Activated naive CD8-positive, alpha-beta T cell treated with anti-CD3 and anti-CD28 coated beads for 36 hours (primary cell): ENCODE data around the gene DEPDC1B. TPM values are rescaled to one million over a fixed set of nuclear protein-coding genes. Genes with fewer than 3 reads are reported as not detected.
"Not testable (repeated sequence)": the region's sequence is repeated elsewhere in the genome, so short reads cannot be mapped to it uniquely, and the experiment has no call there.

ENCODE experiments used
- DNase-seq: peaks from one replicate; pipeline ENCODE4 v3.0.0; 2021
- H3K27ac Mint-ChIP-seq: one replicate; pipeline ENCODE4 v1.8.0; 2022; ENCODE audit warnings: mild to moderate bottlenecking, moderate library complexity, mixed read lengths
- H3K27me3 Mint-ChIP-seq: one replicate; pipeline ENCODE4 v1.8.0; 2022; ENCODE audit warnings: mild to moderate bottlenecking, mixed read lengths
- H3K36me3 Mint-ChIP-seq: one replicate; pipeline ENCODE4 v1.8.0; 2021; ENCODE audit warnings: mild to moderate bottlenecking, mixed read lengths
- H3K4me1 Mint-ChIP-seq: one replicate; pipeline ENCODE4 v1.8.0; 2021; ENCODE audit warnings: mixed read lengths
- H3K4me3 Mint-ChIP-seq: one replicate; pipeline ENCODE4 v1.8.0; 2022; ENCODE audit warnings: mild to moderate bottlenecking, moderate library complexity, mixed read lengths
- H3K9me3 Mint-ChIP-seq: one replicate; pipeline ENCODE4 v1.8.0; 2022; ENCODE audit warnings: mixed read lengths
- total RNA-seq, 2 experiments: library from RNA; stranded (reverse); gene quantifications; one replicate each; pipeline ENCODE4 v1.2.3, GENCODE V29; 2021

Gene DEPDC1B
- total RNA-seq, 2 experiments from 2014 or later, result 23.6 to 25.5 TPM

GRCh38 chr5:60711892-60712291 lies 11.9 kb upstream of the DEPDC1B start:
- H3K27ac Mint-ChIP-seq, H3K36me3 Mint-ChIP-seq, DNase-seq, H3K4me1 Mint-ChIP-seq, H3K4me3 Mint-ChIP-seq: not testable (repeated sequence)
- Mint-ChIP-seq H3K27me3 (peaks cover 18% of the 10 kb centered on the region), H3K9me3 (peaks cover 10% of the 10 kb centered on the region)

DNA sequence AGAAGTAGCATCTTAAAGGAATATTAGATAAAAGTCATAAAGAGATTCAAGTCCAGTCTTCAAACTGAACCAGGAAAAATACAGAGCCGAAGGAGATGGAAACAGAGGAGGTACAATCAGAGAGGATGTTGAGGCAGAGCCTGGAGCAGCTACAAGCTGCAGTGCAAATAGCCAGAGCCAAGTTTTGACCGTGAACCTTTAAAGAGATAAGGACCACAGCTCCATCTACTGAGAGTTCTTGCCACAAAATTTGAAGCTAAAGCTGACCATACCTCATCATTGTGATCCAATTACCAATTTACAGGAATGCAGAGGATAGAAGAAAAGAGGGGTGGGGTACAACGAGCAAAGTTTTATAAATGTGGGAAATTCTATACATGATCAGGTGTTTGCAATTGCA lies 10.4 kb upstream of the DEPDC1B start:
- no peak overlapping the region for H3K27ac Mint-ChIP-seq
- H3K36me3 Mint-ChIP-seq, result peaks cover 3% of the 10 kb centered on the region
- H3K9me3 Mint-ChIP-seq, result peaks cover 10% of the 10 kb centered on the region
- no peaks in the 10 kb centered on the region for H3K4me1 Mint-ChIP-seq
- DNase-seq, result no peak
- H3K27me3 Mint-ChIP-seq, result peaks cover 8% of the 10 kb centered on the region
- H3K4me3 Mint-ChIP-seq, result no peak overlapping the region

GRCh38 chr5:60705144-60705543 lies 5.2 kb upstream of the DEPDC1B start:
- Mint-ChIP-seq H3K9me3 (no peaks in the 10 kb centered on the region), H3K36me3 (no peaks in the 10 kb centered on the region), H3K4me1 (peaks cover 14% of the 10 kb centered on the region), H3K27me3 (peaks cover 9% of the 10 kb centered on the region), H3K4me3 (no peak overlapping the region), H3K27ac (no peak overlapping the region)
- DNase-seq, result no peak

DNA sequence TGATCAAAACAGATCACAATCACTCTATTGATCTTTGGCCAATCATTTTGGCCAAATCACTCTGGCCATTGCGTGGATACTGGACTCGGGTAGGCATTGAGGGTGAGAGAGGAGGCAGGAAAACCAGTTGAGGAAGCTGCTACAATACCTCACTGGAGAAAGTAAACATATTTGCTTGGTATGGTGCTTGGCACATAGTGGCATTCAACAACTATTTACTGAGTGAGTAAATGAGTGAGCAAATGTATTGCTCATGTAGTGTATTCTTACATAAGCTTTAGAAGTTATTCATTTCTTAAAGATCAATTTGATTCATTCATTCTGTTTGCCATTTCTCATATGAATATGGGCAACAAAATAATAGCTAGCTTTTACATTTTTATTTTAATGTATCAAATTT lies 4.0 kb upstream of the DEPDC1B start:
- Mint-ChIP-seq H3K27me3 (peaks cover 11% of the 10 kb centered on the region), H3K27ac (no peak overlapping the region), H3K9me3 (no peaks in the 10 kb centered on the region), H3K36me3 (no peaks in the 10 kb centered on the region), H3K4me3 (no peak overlapping the region), H3K4me1 (peaks cover 16% of the 10 kb centered on the region)
- DNase-seq, result no peak

DNA sequence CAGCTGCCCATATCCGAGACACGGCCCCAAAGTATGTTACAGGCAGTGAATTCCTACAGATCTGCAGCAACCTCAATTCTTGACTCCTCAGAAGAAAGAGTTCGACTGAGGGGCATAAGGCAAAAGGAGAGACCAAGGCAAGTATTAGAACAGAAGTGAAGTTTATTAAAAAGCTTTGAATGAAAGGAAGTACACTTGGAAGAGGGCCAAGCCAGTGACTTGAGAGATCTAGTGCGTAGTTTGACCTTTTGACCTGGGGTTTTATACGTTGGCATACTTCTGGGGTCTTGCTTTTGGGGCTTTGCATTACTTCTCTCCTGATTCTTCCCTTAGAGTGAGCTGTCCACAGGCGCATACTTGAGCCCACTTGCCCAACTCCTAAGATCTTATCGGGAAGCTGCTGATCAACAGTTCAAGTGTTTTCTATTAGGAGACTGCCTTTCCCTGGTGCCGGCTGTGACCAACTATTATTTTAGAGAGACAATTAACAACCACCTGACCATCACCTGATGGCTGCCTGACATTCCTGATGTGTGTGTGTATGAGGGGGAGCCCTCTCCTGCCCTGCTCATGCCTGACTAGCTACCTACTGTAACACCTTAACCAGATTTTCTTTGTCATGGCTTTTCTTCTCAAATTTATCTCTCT lies 1.5 kb upstream of the DEPDC1B start:
- no peaks in the 10 kb centered on the region for H3K9me3 Mint-ChIP-seq
- H3K4me3 Mint-ChIP-seq, result no peak overlapping the region
- peaks cover 21% of the 10 kb centered on the region for H3K27me3 Mint-ChIP-seq
- H3K4me1 Mint-ChIP-seq, result peaks cover 25% of the 10 kb centered on the region
- no peak for DNase-seq
- no peaks in the 10 kb centered on the region for H3K36me3 Mint-ChIP-seq
- no peak overlapping the region for H3K27ac Mint-ChIP-seq

DNA sequence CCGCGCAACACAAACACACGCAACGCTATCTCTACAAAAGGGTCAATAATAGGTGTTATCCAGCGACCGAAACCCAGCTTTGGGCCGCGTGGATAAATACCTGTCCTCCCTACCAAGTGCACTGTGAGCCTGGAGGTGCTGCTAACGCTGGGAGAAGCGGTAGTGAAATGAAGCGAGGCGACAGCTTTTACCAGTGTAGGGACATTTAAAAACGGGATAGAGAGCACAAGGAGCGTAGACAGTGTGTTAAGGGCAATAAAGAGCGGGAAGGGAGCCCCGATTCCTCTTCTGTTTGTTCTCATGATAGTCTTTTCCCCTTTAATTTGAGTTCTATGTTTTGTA lies 421 bp upstream of the DEPDC1B start:
- peaks cover 21% of the 10 kb centered on the region for H3K27me3 Mint-ChIP-seq
- peaks cover 25% of the 10 kb centered on the region for H3K4me1 Mint-ChIP-seq
- peak overlapping the region; percentile 86 for H3K4me3 Mint-ChIP-seq
- peaks cover under 1% of the 10 kb centered on the region for H3K36me3 Mint-ChIP-seq
- H3K27ac Mint-ChIP-seq, result peak overlapping the region; percentile 84
- H3K9me3 Mint-ChIP-seq, result no peaks in the 10 kb centered on the region
- DNase-seq, result no peak

GRCh38 chr5:60699288-60699608 lies 718 bp downstream of the DEPDC1B start:
- H3K27me3 Mint-ChIP-seq, result peaks cover 21% of the 10 kb centered on the region
- peaks cover 25% of the 10 kb centered on the region for H3K4me1 Mint-ChIP-seq
- H3K27ac Mint-ChIP-seq, result peak overlapping the region; percentile 84
- peaks cover 5% of the 10 kb centered on the region for H3K36me3 Mint-ChIP-seq
- H3K4me3 Mint-ChIP-seq, result peak overlapping the region; percentile 86
- no peaks in the 10 kb centered on the region for H3K9me3 Mint-ChIP-seq
- DNase-seq, result no peak

GRCh38 chr5:60698336-60698735 lies 1.6 kb downstream of the DEPDC1B start:
- H3K9me3 Mint-ChIP-seq, result no peaks in the 10 kb centered on the region
- DNase-seq, result no peak
- H3K4me3 Mint-ChIP-seq, result peak overlapping the region; percentile 86
- H3K27ac Mint-ChIP-seq, result no peak overlapping the region
- peaks cover 5% of the 10 kb centered on the region for H3K36me3 Mint-ChIP-seq
- H3K4me1 Mint-ChIP-seq, result peaks cover 25% of the 10 kb centered on the region
- H3K27me3 Mint-ChIP-seq, result peaks cover 21% of the 10 kb centered on the region

GRCh38 chr5:60690326-60690725 lies 9.6 kb downstream of the DEPDC1B start:
- peaks cover 11% of the 10 kb centered on the region for H3K36me3 Mint-ChIP-seq
- no peak overlapping the region for H3K4me3 Mint-ChIP-seq
- H3K9me3 Mint-ChIP-seq, result no peaks in the 10 kb centered on the region

GRCh38 chr5:60688980-60689379 lies 11.0 kb downstream of the DEPDC1B start:
- H3K4me3 Mint-ChIP-seq, result no peak overlapping the region
- H3K9me3 Mint-ChIP-seq, result no peaks in the 10 kb centered on the region
- peaks cover 9% of the 10 kb centered on the region for H3K36me3 Mint-ChIP-seq
- no peak for DNase-seq
- no peak overlapping the region for H3K27ac Mint-ChIP-seq
- no peaks in the 10 kb centered on the region for H3K4me1 Mint-ChIP-seq
- peaks cover 6% of the 10 kb centered on the region for H3K27me3 Mint-ChIP-seq

More at GRCh38 chr5:60690326-60690725, 9.6 kb downstream of the DEPDC1B start:
- Mint-ChIP-seq H3K27ac (no peak overlapping the region), H3K27me3 (peaks cover 6% of the 10 kb centered on the region), H3K4me1 (no peaks in the 10 kb centered on the region)
- DNase-seq, result no peak

GRCh38 chr5:60687927-60688720 lies 11.8 kb downstream of the DEPDC1B start:
- Mint-ChIP-seq H3K4me1 (no peaks in the 10 kb centered on the region), H3K27me3 (peaks cover 6% of the 10 kb centered on the region), H3K27ac (no peak overlapping the region), H3K4me3 (no peak overlapping the region), H3K9me3 (no peaks in the 10 kb centered on the region), H3K36me3 (peaks cover 10% of the 10 kb centered on the region)
- DNase-seq, result no peak

GRCh38 chr5:60686157-60686556 lies 13.8 kb downstream of the DEPDC1B start:
- H3K36me3 Mint-ChIP-seq, result peaks cover 18% of the 10 kb centered on the region
- peaks cover 6% of the 10 kb centered on the region for H3K27me3 Mint-ChIP-seq
- H3K4me1 Mint-ChIP-seq, result no peaks in the 10 kb centered on the region
- no peaks in the 10 kb centered on the region for H3K9me3 Mint-ChIP-seq
- no peak for DNase-seq
- H3K27ac Mint-ChIP-seq, result no peak overlapping the region
- H3K4me3 Mint-ChIP-seq, result no peak overlapping the region

DNA sequence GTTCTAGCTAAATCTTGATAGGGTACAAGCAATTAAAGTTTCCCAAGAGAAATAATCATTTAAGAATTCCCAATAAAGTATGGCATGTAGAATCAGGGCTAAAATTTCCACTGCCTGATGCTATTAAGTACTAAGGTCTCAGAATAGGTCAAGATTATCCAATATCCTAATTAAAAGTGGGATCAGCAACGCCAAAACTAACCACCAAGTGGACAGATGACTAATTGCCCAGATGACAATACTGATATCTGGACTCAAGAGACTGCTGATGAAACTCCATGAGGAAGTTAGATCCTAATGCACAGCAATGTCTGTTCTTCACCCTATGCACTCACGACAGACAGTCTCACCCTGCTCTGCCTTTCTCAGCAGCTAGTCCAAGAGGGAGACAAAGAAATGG lies 14.3 kb downstream of the DEPDC1B start:
- peaks cover 19% of the 10 kb centered on the region for H3K36me3 Mint-ChIP-seq
- H3K9me3 Mint-ChIP-seq, result no peaks in the 10 kb centered on the region
- H3K4me1 Mint-ChIP-seq, result no peaks in the 10 kb centered on the region
- no peak overlapping the region for H3K27ac Mint-ChIP-seq
- DNase-seq, result no peak
- no peak overlapping the region for H3K4me3 Mint-ChIP-seq
- H3K27me3 Mint-ChIP-seq, result peaks cover 7% of the 10 kb centered on the region

DNA sequence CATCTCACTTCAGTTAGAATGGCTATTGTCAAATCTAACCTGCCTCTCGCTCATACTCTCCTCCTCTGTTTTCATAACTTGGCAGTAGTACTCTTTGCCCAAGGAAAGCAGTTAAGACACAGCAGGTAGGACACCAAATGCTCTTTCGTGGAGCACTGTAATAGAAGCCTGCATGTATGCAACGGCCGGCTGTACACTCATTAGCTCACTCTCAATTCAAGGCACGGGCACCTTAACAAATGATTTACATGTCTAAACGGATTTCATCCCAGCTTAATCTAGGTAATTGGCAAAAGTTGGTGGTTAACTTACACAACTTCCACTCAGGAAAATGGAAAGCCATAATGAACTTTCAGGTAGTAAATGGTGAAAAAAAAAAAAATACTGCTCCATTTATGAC lies 14.9 kb downstream of the DEPDC1B start:
- Mint-ChIP-seq H3K36me3 (peaks cover 19% of the 10 kb centered on the region), H3K4me3 (no peak overlapping the region), H3K9me3 (no peaks in the 10 kb centered on the region), H3K27me3 (peaks cover 5% of the 10 kb centered on the region), H3K27ac (no peak overlapping the region), H3K4me1 (no peaks in the 10 kb centered on the region)
- no peak for DNase-seq

- not testable (repeated sequence) for H3K27ac Mint-ChIP-seq, DNase-seq, H3K4me1 Mint-ChIP-seq, H3K4me3 Mint-ChIP-seq, H3K9me3 Mint-ChIP-seq, H3K27me3 Mint-ChIP-seq
- peaks cover 19% of the 10 kb centered on the region for H3K36me3 Mint-ChIP-seq
These were observed 18.0 kb downstream of the DEPDC1B start for GRCh38 chr5:60682007-60682406.

DNA sequence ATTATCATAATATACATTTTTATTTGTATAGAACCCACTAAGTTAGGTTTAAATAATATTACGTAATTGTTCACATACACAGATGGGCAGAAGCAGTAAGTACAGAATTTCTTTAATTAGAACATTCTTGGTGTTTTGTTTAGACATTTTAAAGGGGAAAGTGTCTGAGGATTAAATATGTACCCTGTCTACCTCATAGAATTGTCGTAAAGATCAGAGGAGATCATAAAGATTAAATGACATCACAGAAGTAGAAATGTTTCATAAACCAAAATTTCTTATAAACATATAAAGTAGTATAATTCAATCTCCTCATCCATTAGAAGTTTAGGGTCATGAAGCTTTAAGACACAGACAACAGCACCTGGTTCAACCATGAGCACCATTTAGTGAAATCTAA lies 20.1 kb downstream of the DEPDC1B start:
- Mint-ChIP-seq H3K27ac (no peak overlapping the region), H3K4me1 (peaks cover 2% of the 10 kb centered on the region), H3K9me3 (no peaks in the 10 kb centered on the region), H3K4me3 (no peak overlapping the region), H3K36me3 (peaks cover 12% of the 10 kb centered on the region), H3K27me3 (peaks cover 9% of the 10 kb centered on the region)
- DNase-seq, result no peak
